HK-2 (cell line): ENCODE data around the gene TRMT2A.
A peak's percentile ranks its signal among the peaks of the same experiment; 100 is the strongest.
"Not testable (repeated sequence)": the region's sequence is repeated elsewhere in the genome, so short reads cannot be mapped to it uniquely, and the experiment has no call there.

ENCODE experiments used
- DNase-seq: peaks from one replicate; pipeline ENCODE4 v3.0.0-alpha.2; 2018; ENCODE audit not compliant: unreplicated experiment

The TRMT2A gene

DNA sequence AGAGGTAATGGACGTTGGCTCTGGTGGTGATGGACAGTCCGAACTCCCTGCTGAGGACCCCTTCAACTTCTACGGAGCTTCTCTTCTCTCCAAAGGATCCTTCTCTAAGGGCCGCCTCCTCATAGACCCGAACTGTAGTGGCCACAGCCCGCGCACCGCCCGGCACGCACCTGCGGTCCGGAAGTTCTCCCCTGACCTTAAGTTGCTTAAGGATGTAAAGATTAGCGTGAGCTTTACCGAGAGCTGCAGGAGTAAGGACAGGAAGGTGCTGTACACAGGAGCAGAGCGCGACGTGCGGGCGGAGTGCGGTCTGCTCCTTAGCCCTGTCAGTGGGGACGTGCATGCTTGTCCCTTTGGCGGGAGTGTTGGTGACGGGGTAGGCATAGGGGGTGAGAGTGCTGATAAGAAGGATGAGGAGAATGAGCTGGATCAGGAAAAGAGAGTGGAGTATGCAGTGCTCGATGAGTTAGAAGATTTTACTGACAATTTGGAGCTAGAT, 30.9 kb downstream of the TRMT2A start:
- no peak for DNase-seq

- DNase-seq: no peak
Observed at GRCh38 chr22:20085651-20086050, 31.4 kb downstream of the TRMT2A start.

DNA sequence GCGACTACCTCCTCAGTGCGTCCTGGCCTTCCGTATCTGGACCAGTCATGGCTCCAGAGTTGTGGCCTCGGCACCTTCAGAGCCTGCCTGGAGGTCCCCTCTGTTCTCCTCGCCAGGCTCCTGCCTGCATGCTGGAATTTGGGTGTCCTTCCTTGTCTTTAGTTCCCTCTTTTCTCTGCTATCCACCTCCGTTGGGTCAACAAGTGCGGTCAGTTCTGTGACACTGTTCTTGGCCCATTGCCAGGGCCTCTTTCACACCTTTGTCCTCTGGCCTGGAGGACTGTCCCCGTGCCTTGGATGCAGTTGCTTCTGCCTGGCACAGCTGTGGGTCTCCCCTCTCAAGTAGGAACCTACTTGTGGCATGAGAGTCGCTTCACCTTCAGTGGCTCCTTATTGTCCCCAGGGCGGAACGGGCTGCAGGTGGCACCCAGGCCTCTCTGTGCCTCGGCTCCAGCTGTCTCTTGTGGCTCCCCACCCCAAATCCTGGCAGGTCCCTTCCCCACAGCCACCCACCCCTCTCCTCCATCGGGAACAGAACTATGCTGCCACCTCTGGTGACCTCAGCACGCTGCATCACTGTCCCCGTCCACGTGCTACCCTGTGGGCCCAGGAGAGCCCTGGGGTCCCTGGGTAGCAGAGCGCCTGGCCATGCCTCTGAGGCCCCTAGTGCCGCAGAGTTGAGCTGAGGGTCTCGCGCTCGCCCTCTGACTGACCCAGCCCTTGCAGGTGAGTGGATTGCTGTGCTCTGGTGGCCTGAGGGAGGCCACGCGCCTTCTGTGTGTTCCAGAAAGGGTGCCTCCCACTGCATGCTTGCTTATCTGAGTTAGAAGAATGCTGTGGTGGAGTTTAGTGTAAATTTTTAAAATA, 32.2 kb downstream of the TRMT2A start:
- DNase-seq: no peak

- no peak for DNase-seq
Observed at GRCh38 chr22:20083891-20084546, 33.0 kb downstream of the TRMT2A start.

- DNase-seq: no peak
Observed at GRCh38 chr22:20083157-20083890, 33.7 kb downstream of the TRMT2A start.

GRCh38 chr22:20080776-20081654, 36.0 kb downstream of the TRMT2A start:
- peak; percentile 56 for DNase-seq

- DNase-seq: peak; percentile 52
Observed at GRCh38 chr22:20080445-20080775, 36.6 kb downstream of the TRMT2A start.

GRCh38 chr22:20079745-20080444, 37.1 kb downstream of the TRMT2A start, which contains the start of gene DGCR8:
DGCR8 (plus strand) TSS chr22:20080241; CDS start chr22:20085964, 5,723 bp downstream.
- DNase-seq: peak; percentile 90

DNA sequence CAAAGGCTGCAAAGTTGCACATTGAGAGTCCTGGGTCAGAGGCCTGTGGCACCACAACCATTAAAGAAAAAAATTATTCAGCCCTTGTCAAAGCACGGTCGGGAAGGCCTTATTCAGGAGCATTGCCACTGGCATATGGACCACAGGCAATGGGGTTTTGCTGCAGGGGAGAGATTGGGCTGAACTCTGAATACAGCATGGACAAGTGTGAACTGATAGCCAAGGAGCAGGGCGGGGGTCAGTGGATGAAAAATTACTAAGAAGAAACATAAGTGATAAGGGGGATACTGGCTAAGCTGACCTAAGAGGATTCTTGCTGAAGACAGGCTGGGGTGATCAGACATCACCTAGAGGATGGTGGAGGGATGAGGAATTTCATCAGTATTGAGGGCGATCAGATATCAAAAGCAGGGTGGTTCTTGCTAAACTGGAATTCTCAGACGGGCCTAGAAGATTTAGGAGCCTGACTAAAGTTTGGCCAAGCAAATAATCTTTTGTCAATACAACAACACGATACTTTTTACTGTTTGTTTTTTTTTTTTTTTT, 40.3 kb downstream of the TRMT2A start:
- DNase-seq: no peak

DNA sequence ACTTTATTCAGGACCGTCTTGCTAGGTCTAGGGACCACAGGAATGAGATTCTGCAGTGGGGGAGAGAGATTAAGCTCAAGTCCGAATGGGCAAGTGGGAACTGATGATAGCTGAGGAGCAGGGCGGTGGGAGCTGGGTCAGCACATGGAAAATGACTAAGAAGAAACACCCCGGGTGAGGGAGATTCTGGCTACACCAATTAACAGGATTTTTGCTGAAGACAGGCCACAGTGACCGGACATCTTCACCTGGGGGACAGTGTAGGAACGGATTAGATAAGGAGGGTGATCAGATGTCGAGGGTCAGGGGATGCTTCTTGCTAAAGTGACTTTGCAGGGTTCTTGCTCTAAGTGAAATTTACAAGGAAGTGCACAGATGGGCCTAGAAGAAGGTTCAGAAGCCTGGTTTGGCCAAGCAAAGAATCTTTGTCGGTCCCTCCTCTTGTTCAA, 45.5 kb downstream of the TRMT2A start:
- DNase-seq: no peak

GRCh38 chr22:20069331-20070042, 47.5 kb downstream of the TRMT2A start:
- no peak for DNase-seq

- no peak for DNase-seq
Observed at GRCh38 chr22:20068640-20069039, 48.4 kb downstream of the TRMT2A start.

DNA sequence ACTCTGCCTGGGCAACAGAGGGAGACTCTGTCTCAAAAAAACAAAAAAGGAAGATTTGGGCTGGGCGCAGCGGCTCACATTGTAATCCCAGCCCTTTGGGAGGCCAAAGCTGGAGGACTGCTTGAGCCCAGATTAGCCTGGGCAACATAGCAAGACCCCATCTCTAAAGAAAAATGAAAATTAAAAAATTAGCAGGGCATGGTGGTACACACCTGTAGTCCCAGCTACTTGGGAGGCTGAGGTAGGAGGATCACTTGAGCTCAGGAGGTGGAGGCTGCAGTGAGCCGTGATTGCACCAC, 49.7 kb downstream of the TRMT2A start:
- not testable (repeated sequence) for DNase-seq

DNA sequence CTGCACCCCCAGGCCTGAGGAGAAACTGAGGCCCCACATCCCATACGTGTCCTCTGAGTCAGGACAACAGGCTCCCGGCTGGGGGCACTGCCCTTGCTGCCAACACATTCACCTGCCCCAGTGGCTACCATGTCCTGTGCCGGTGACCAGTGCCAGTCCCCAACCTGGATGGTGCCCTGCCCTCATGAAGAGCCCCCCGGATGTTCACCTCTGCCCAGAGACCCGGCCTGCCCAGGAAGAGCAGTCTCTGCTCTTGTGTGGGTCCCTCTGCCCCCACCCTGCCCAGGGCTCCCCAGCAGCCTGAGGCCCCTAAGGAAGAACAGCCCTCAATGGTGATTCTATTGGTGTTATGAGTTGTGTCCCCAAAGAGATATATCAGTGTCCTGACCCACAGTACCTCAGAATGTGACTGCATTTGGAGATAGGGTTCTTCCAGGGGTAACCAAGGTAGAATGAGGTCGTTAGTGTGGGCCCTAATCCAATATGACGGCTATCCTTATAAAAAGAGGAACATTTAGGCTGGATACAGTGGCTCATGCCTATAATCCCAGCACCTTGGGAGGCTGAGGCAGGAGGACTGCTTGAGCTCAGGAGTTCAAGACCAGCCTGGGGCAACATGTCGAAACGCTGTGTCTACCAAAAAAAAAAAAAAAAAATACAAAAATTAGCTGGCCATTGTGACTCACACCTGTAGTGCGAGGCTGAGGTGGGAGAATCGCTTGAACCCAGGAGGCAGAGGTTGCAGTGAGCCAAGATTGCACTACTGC, 50.2 kb downstream of the TRMT2A start:
- no peak for DNase-seq

GRCh38 chr22:20065896-20066616, 51.0 kb downstream of the TRMT2A start:
- no peak for DNase-seq

DNA sequence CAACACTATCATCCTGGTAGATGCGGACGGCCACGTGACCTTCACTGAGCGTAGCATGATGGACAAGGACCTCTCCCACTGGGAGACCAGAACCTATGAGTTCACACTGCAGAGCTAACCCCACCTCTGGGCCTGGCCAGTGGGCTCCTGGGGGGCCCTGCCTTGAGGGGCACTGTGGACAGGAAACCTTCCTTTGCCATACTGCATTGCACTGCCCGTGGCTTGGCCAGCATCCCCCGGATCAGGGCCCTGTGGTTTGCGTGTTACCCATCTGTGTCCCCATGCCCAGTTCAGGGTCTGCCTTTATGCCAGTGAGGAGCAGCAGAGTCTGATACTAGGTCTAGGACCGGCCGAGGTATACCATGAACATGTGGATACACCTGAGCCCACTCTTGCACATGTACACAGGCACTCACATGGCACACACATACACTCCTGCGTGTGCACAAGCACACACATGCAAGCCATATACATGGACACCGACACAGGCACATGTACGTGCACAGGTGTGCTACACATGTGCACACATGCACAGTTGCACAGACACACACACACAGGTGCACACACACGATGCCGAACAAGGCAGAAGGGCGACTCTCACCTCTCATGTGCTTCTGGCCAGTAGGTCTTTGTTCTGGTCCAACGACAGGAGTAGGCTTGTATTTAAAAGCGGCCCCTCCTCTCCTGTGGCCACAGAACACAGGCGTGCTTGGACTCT, 52.3 kb downstream of the TRMT2A start:
- no peak for DNase-seq

- no peak for DNase-seq
Observed at GRCh38 chr22:20064140-20064480, 52.9 kb downstream of the TRMT2A start.
